Measurements from ENCODE around the gene TMEM135.
A peak's percentile ranks its signal among the peaks of the same experiment; 100 is the strongest.

Gene TMEM135

DNA sequence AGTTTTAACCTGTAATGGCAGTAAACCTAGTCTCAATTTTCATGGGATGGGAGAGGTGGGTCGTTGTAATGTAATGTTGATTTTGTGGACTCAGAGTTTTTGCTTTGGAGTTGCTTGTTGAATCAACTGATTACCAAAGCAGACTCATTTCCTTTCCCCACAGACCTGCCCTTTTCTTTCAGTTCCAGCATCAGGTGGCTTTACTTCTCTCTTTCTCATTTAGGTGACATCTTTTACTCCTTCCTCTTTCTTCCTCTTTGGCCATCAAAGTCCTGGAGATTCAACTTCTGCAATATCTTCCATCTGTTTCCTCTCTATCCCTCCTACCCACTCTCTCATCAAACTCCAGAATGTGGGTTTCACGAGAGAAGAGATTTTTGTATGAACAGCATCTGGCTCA lies 313.9 kb downstream of the TMEM135 start:
- DNase-seq (ENCODE audit: low spot score) (no peak), FAIRE-seq (no peak)

DNA sequence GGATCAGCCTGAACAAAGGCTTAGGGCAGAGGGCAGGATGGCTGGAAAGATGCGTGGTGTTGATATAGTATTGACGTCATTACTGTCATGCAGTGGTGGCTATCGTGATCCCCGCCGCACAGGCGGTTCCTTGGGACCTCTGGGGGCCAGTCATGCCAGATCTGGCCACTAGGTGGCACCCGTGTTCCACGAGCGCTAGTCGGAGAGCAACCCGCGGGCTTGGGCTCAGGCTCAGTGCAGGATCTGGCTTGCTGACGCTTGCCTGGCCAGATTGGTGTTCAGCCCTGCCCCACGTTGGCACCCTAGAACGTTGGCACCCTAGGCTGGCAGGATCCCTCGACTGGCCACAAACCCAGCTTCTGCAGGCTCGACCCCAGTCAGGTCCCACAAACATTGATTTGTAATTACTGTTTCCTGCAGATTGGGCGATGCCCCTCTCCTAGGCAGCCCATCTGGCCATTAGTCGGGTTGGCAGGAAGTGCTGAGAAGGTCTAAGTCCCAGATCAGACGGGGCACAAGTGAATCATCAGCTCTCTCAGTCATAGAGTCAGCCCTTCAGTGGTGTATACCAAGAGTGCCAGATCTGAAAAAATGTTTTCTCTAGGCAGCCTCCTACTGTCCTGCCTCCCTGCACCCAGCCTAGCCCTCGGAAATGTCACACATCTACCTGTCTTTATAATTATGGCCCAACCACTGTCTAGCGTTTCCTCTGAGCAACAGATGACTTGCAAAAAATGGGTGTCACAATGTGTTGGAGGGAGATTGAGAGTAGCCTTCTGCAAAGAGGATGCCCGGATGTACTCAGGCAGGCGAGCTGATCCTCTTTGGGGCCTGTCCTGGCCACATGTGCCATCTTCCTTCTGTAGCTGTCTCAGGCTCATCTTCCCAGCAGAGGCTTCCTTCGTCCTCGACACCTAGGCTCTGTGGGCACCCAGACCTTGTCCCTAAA lies 315.3 kb downstream of the TMEM135 start:
- DNase-seq (ENCODE audit: low spot score) (peak; percentile 58), FAIRE-seq (no peak)

DNA sequence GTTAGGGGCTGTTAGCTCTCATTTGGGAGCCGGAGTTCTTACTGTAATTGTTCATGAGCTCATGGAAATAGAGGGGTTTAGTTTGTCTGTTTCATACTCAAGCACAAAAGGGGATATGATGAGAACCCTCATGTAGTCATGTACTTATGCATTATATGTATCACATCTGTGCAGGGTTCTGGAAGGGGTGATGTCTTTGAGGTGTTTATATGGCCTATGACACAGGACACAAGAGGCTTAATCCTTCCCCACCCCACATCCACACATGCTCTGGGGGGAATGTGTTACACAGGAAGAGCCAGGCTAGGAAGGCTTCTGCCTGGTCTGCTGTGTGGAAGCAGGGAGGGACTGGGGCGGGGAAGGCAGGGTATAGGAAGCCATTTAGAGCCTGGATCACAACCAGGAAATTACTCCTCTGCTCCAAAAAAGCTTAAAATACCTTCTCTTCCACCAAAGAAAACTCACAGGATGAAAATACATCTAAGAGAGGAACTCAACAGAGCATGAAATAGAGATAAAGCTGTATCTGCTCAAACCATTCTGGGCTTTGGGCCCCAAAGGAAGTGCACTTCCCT lies 316.1 kb downstream of the TMEM135 start:
- DNase-seq (ENCODE audit: low spot score): no peak
- FAIRE-seq: no peak

DNA sequence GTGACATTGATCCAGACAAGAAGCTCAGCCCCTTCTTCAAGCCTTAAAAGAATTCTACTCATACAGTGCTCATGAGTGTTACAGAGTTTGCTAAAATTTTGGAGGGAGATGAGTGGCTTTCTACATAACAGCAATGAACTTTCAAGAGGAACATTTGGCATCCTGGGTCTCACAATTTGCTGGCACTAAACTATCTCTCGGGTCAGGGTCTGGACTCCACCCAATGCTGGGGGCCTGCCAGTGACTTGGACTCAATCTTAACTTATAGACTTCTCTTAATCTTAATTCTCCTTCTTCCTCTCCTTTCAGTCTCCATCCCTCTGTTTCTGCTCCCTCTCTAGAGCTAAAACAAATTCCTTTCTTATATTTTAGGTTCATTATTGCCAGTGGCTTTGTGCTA lies 317.9 kb downstream of the TMEM135 start:
- FAIRE-seq: no peak
- DNase-seq (ENCODE audit: low spot score): no peak

DNA sequence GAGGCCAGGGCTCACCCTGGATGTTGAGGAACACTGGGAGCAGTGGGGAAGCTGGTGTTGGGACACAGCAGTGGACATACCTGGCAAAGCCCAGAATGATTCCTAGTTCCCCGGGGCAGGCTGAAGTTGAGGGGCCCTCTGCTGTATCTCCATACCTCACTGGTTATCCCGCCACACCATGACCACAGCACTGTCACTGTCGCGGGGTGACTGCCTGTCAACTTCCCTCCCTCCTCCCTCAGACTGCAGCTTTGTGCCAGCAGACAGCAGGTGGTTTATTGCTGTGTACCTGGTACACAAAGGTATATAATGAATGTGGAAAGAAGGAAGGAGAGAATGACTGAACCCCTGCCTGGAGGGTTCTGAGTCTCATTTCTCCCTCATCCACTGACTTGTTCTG lies 318.7 kb downstream of the TMEM135 start:
- DNase-seq (ENCODE audit: low spot score): no peak
- FAIRE-seq: no peak

DNA sequence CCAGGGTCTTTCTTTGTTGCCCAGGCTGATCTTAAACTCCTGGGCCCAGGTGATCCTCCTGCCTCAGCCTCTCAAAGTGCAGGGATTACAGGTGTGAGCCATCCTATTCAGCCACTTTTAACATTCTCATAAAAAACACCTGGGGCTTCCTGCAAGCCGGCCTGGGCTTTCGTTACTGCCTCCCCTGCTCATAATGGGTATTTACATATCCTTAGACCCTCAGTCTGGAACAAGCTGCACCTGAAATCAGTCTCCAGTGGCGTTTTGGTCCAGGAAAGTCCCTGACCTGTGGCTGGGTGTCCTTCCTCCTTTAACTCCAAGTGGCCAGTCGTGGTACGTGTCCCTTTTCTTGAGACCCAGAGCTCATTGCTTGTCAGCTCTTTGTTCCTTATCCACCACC lies 320.7 kb downstream of the TMEM135 start:
- no peak for FAIRE-seq
- no peak for DNase-seq (ENCODE audit: low spot score)

DNA sequence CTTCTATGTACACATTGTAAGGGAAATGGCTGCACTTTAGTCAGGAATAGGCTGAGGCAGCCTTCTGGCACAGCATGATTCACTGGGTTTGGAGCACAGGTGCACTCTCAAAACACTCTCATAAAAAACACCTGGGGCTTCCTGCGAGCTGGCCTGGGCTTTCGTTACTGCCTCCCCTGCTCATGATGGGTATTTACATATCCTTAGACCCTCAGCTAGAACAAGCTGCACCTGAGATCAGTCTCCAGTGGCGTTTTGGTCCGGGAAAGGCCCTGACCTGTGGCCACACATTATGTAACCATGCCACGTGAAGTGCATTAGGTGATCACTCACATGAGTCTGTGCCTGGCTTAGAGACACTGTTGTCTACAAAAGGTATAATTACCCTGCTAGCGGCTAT lies 321.7 kb downstream of the TMEM135 start:
- no peak for DNase-seq (ENCODE audit: low spot score)
- no peak for FAIRE-seq

DNA sequence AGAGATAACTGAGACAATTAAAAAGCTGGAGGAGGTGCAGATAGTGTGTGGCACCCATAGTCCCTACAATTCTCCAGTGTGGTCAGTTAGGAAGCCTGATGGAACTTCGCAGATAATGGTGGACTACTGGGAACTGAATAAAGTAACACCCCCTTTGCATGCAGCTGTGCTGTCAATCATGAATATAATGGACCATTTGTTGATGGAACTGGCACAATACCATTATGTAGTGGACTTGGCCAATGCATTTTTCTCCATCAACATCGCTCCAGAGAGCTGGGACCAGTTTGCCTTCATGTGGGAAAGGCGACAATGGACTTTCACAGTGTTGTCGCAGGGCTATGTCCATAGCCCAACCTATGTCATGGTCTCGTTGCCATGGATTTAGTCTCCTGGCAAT lies 324.2 kb downstream of the TMEM135 start:
- DNase-seq (ENCODE audit: low spot score) (no peak), FAIRE-seq (no peak)

DNA sequence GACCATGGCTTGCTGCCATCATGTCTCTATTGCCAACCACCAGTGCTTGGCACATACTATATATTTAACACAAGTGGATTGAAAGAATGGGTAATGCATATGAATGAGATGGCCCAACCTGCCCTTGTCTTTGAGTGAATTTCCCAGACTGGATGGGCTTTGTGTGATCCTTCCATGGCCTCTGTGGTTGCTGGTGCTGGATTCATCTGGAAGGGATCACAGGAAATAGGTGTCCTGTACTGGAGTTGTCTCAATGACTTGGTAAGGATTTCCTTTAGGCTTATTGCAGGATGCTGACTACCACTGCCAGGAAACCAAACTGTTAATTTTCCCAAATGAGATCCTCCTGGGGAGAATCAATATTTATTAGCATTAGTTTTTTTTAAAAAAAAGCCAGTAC lies 328.6 kb downstream of the TMEM135 start:
- FAIRE-seq (no peak), DNase-seq (ENCODE audit: low spot score) (no peak)

DNA sequence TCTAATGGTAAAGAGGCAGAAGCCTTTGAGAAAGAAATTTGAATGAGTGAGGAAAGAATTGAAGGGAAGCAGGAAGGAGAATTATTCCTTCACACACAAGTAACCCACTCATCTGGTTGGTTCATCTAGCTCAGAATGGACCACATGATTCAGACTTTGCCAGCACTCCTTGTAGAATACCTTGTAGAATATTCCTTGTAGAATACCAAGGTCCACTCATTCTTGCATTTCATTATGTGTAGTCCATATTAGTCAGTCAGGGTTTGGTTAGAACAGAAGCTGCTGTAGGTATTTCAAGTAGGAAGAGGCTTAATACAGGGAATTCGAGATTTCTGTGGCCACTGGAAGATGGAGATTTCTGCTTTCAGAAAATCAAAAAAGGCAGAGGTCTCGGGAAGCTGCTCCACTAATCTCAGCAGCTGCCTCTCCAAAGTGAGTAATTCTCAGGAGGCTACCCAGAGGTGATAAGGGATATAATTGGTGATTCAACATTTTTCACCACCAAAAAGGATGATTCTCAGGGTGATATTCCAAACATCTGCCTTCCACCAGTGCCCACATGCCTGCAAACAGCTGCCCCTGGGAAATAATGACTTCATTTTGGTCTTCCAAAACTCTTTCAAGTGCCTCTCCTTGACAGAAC lies 329.1 kb downstream of the TMEM135 start:
- DNase-seq (ENCODE audit: low spot score) (no peak), FAIRE-seq (no peak)

DNA sequence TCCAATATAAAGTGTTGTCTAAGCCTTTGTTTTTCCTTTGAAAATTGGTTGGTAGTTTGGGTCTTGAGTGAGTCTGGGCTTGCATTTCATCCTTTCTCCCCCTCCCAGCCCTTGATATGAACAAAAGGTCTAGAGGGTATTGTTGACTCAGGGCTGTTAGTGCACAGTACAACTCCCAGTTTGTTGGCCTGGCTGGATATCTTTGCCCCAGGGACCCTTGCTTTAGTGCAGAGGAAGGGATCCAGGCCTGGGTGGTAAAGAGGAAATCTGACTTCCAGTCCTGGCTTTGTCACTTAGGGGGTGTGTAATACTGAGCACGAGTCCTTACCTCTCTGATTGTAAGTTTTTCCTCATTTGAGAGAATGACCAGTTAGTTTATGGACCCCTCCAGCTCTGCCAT lies 330.4 kb downstream of the TMEM135 start:
- DNase-seq (ENCODE audit: low spot score): no peak
- no peak for FAIRE-seq

DNA sequence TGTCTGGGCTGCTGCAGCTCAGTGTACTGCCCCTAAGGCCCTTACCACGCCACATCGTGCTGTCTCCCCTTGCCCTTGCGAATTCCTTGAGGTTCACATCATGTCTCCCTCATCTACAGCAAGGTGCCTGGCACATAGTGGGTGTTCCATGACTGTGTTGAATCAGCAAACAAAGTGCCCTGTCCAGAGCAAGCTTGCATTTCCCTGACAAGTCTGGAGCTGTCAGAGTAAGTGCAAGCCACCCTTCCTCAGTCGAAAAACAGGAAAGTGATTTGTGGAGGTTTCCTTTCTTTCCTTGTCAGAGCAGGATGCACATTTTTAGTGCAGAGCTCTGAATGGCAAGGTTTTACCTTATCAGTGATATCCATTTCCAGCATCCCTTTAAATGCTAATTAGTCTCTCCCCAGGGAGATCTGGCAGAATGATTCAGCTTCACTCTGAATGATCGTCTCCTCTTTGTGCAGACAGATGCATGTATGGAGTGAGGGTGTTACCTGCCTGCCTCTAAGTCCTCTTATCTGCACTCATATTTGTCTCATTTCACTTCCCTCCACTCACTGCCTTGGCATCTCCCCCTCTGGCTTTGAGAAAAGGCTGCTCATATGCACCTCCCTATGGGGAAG lies 331.2 kb downstream of the TMEM135 start:
- DNase-seq (ENCODE audit: low spot score): no peak

DNA sequence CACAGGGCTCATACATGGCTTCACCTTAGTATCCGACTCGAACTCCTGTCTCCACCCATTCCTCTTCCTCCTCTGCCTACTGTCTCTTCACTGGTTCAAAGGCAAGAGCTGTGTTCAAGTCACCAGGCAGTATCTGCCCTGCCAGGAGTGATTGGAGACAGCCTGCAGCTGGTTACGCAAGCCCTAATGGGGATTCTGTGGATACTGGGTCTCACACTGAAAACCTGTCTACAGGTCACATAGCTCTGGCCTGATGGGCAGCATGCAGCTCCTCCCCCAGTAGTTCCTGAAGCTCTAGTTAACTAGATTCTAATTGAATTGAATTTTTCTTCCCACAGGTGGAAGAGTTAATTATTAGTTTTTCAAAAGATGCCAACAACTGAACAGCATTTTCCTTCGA lies 332.2 kb downstream of the TMEM135 start:
- DNase-seq (ENCODE audit: low spot score) (no peak), FAIRE-seq (no peak)

More for the DNA sequence above, 331.2 kb downstream of the TMEM135 start:
- FAIRE-seq: no peak

DNA sequence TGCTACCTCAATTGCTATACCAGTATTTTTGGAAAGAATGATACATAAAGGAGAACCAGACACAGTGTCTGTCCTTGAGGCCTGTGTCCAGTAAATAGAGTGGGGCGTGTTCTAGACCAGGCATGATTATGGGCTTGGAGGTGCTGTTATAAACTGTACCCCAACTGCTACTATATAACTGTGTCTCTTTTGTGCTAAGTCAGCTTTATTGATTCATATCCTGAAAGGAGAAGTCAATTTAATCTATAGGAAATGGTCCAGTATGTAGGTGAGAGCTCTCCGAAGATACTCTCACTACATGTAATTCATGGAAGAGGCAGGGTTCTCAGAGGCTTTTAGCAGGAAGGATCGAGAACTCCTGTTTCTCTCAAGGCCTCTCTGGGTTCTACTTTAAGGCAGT lies 334.3 kb downstream of the TMEM135 start:
- FAIRE-seq: no peak

More for the DNA sequence above, 334.3 kb downstream of the TMEM135 start:
- no peak for DNase-seq (ENCODE audit: low spot score)
